HCT116 (cell line): ENCODE measurements around the gene TMEM237. TPM values are rescaled to one million over a fixed set of nuclear protein-coding genes. Genes with fewer than 3 reads are reported as not detected.

Experiments used
- ATAC-seq: fragments of 200-7000 bp; cut with Tn5 transposase; 2 replicates; pipeline ENCODE4 v1.9.1; 2020; ENCODE audit warnings: mild to moderate bottlenecking, moderate library complexity
- BruUV-seq: library from RNA; stranded (reverse); fragments of 400-500 nt; replicated peaks from 2 replicates; lab custom pipeline; 2021; lab: Mats Ljungman, UMichigan
- CTCF ChIA-PET: fragments of 300-600 bp; sonication (Branson Sonifier 250); formaldehyde crosslinking; loops from one replicate; lab custom pipeline; 2021; ENCODE audit warnings: antibody characterized with exemption; lab: Charles Lee
- POLR2A ChIA-PET: fragments of 300-600, 350-600 bp; sonication (Branson Sonifier 250); formaldehyde crosslinking; loops from one replicate; lab custom pipeline; 2021; ENCODE audit warnings: antibody characterized with exemption; lab: Charles Lee
- RAD21 ChIA-PET, 2 experiments: fragments of 300-600 bp; sonication (Branson Sonifier 250); formaldehyde crosslinking; loops; one replicate each; lab custom pipeline; 2023; ENCODE audit warnings: low total read pairs in 2 of 2; ENCODE audit not compliant: uncharacterized antibody in 2 of 2, unreplicated experiment in 2 of 2, low non-redundant PET in 1 of 2; lab: Charles Lee
- DNase-seq: peaks from one replicate; pipeline ENCODE4 v3.0.0-alpha.2; 2010; ENCODE audit warnings: low read depth, low spot score
- H2AFZ ChIP-seq: fragments of 200-600 bp; shearing (Covaris generic), sonication (generic); 2 replicates; pipeline ENCODE4 v1.6.1; 2017; ENCODE audit warnings: low read depth, mixed run types, mixed read lengths, antibody characterized with exemption, low read length; ENCODE audit not compliant: poor library complexity, severe bottlenecking
- H3K27ac ChIP-seq: 2 replicates; pipeline ENCODE4 v1.5.1; 2012; ENCODE audit warnings: low read depth, low read length
- H3K27me3 ChIP-seq: fragments of 200-600 bp; sonication (generic); 2 replicates; pipeline ENCODE4 v1.6.1; 2016; ENCODE audit warnings: mixed run types, low read length, mixed read lengths; ENCODE audit not compliant: insufficient read depth
- H3K36me3 ChIP-seq, 2 experiments: fragments of 200-500 bp in 1 of 2; fragments of 200-600 bp in 1 of 2; sonication (Bioruptor generic) in 1 of 2; sonication (generic) in 1 of 2; 2 replicates each; pipeline versions ENCODE4 v1.5.1 to v1.6.1; 2014 to 2016; ENCODE audit warnings: low read length in 2 of 2, inconsistent platforms in 1 of 2, mixed read lengths in 1 of 2, mixed run types in 1 of 2; ENCODE audit not compliant: insufficient read depth in 2 of 2, control insufficient read depth in 1 of 2
- H3K4me1 ChIP-seq, 2 experiments: fragments of 200-600 bp in 1 of 2; sonication (generic) in 1 of 2; 2 replicates each; pipeline versions ENCODE4 v1.5.1 to v1.6.1; 2012 to 2017; ENCODE audit warnings: low read length in 2 of 2, inconsistent platforms in 1 of 2, mild to moderate bottlenecking in 1 of 2, mixed read lengths in 1 of 2, mixed run types in 1 of 2, moderate library complexity in 1 of 2; ENCODE audit not compliant: insufficient read depth in 2 of 2, control insufficient read depth in 1 of 2
- H3K4me2 ChIP-seq: fragments of 200-600 bp; sonication (generic); 2 replicates; pipeline ENCODE4 v1.6.1; 2017; ENCODE audit warnings: mixed run types, low read length, mixed read lengths
- H3K4me3 ChIP-seq, 2 experiments: fragments of 200-600 bp in 1 of 2; sonication (generic) in 1 of 2; replicated peaks in 1 of 2; 2 replicates each; pipeline ENCODE4 v1.5.1; 2011 to 2016; ENCODE audit warnings: low read length in 2 of 2, control low read depth in 1 of 2, low read depth in 1 of 2, mild to moderate bottlenecking in 1 of 2, mixed read lengths in 1 of 2, mixed run types in 1 of 2
- H3K79me2 ChIP-seq: fragments of 200-600 bp; sonication (generic); 2 replicates; pipeline ENCODE4 v1.6.1; 2017; ENCODE audit warnings: mild to moderate bottlenecking, mixed run types, low read length, moderate library complexity, mixed read lengths; ENCODE audit not compliant: insufficient read depth
- H3K9ac ChIP-seq: fragments of 200-600 bp; sonication (generic); 2 replicates; pipeline ENCODE4 v1.6.1; 2016; ENCODE audit warnings: low read length, mixed read lengths
- H3K9me2 ChIP-seq: fragments of 200-600 bp; sonication (generic), shearing (Covaris generic); 2 replicates; pipeline ENCODE4 v1.6.1; 2017; ENCODE audit warnings: mixed run types, mild to moderate bottlenecking, moderate library complexity; ENCODE audit not compliant: insufficient read depth
- H3K9me3 ChIP-seq, 2 experiments: fragments of 200-500 bp in 1 of 2; fragments of 200-600 bp in 1 of 2; sonication (Bioruptor generic) in 1 of 2; sonication (generic) in 1 of 2; 2 replicates each; pipeline ENCODE4 v1.6.1; 2014 to 2017; ENCODE audit warnings: low read length in 2 of 2, mixed read lengths in 2 of 2, inconsistent platforms in 1 of 2, low read depth in 1 of 2, mild to moderate bottlenecking in 1 of 2, mixed run types in 1 of 2, moderate library complexity in 1 of 2; ENCODE audit not compliant: control insufficient read depth in 1 of 2, insufficient read depth in 1 of 2
- H4K20me1 ChIP-seq: fragments of 200-600 bp; sonication (generic), shearing (Covaris generic); 2 replicates; pipeline ENCODE4 v1.6.1; 2017; ENCODE audit warnings: mixed run types, mild to moderate bottlenecking, moderate library complexity; ENCODE audit not compliant: insufficient read depth
- ATF3 ChIP-seq: IDR thresholded peaks from 2 replicates; pipeline ENCODE4 v1.6.1; 2012
- CBX3 ChIP-seq: IDR thresholded peaks from 2 replicates; pipeline ENCODE4 v1.6.1; 2012; ENCODE audit warnings: low read depth
- EGR1 ChIP-seq: IDR thresholded peaks from 2 replicates; pipeline ENCODE4 v1.6.1; 2012; ENCODE audit warnings: low read depth
- EZH2phosphoT487 ChIP-seq: fragments of 200-600 bp; IDR thresholded peaks from 2 replicates; pipeline ENCODE4 v1.6.1; 2018; ENCODE audit warnings: antibody characterized with exemption, borderline replicate concordance
- POLR2A ChIP-seq: IDR thresholded peaks from 2 replicates; pipeline ENCODE4 v1.7.0; 2011; ENCODE audit warnings: borderline replicate concordance; ENCODE audit not compliant: insufficient read depth, insufficient read length; ENCODE audit errors: extremely low read depth
- SIN3A ChIP-seq: IDR thresholded peaks from 2 replicates; pipeline ENCODE4 v1.6.1; 2012; ENCODE audit warnings: low read depth
- SP1 ChIP-seq: IDR thresholded peaks from 2 replicates; pipeline ENCODE4 v1.6.1; 2012; ENCODE audit warnings: low read depth
- TCF7L2 ChIP-seq: IDR thresholded peaks from 2 replicates; pipeline ENCODE4 v1.7.0; 2011; ENCODE audit warnings: borderline replicate concordance, inconsistent platforms; ENCODE audit not compliant: insufficient read depth, insufficient read length; ENCODE audit errors: extremely low read depth
- ZBTB33 ChIP-seq: IDR thresholded peaks from 2 replicates; pipeline ENCODE4 v1.6.1; 2011; ENCODE audit warnings: mild to moderate bottlenecking, low read length, moderate library complexity; ENCODE audit not compliant: insufficient replicate concordance; ENCODE audit errors: extremely low read depth
- intact Hi-C: fragments of 100-400 bp; cut with micrococcal nuclease; formaldehyde crosslinking; loops from 2 replicates; pipeline ENCODE4 v1.10.0; 2022
- total RNA-seq: library from RNA; stranded (reverse); gene quantifications from one replicate; pipeline ENCODE4 v1.2.1, GENCODE V29; 2021; ENCODE audit not compliant: unreplicated experiment

Gene TMEM237
- total RNA-seq, 1 experiment from 2014 or later = 29.4 TPM

GRCh38 chr2:201660293-201660895 is 17.1 kb upstream of the TMEM237 start:
- Histone ChIP-seq H3K9me3 (no peaks in the 10 kb centered on the region), H3K36me3 (no peaks in the 10 kb centered on the region), H3K27me3 (no peaks in the 10 kb centered on the region), H3K9me2 (no peaks in the 10 kb centered on the region), H3K79me2 (no peaks in the 10 kb centered on the region), H3K4me3 (no peak overlapping the region)
- no TSS peak for BruUV-seq
- POLR2A ChIA-PET = no interaction called here
- no peak for TF ChIP-seq SIN3A
- no peak for TF ChIP-seq CBX3
- no peak for TF ChIP-seq SP1
- no peak for TF ChIP-seq ATF3
- no peak for TF ChIP-seq ZBTB33
- no peak for TF ChIP-seq TCF7L2
- TF ChIP-seq EGR1 = no peak
- no peak for TF ChIP-seq POLR2A
- no peak for TF ChIP-seq EZH2phosphoT487
- TF ChIP-seq, all 23 proteins: peak for 0
- ChIA-PET CTCF (no interaction called here), RAD21 (no interaction called here)
- Histone ChIP-seq H3K4me2 (no peak overlapping the region), H2AFZ (no peak overlapping the region), H4K20me1 (no peaks in the 10 kb centered on the region), H3K27ac (no peak overlapping the region), H3K4me1 (no peaks in the 10 kb centered on the region), H3K9ac (no peak overlapping the region)
- DNase-seq = no peak
- ATAC-seq = no peak
- intact Hi-C loops = no loop called here
